HG03064 (cell line): ENCODE data around the gene PNPT1.
"Not testable (repeated sequence)": the region's sequence is repeated elsewhere in the genome, so short reads cannot be mapped to it uniquely, and the experiment has no call there.

Experiments
- ATAC-seq: cut with Tn5 transposase; IDR thresholded peaks from one replicate; pipeline ENCODE4 v1.9.1; 2021; ENCODE audit warnings: low read depth; ENCODE audit not compliant: unreplicated experiment

The PNPT1 gene

GRCh38 chr2:55601849-55602248 is 91.8 kb downstream of the PNPT1 start:
- ATAC-seq = no peak

DNA sequence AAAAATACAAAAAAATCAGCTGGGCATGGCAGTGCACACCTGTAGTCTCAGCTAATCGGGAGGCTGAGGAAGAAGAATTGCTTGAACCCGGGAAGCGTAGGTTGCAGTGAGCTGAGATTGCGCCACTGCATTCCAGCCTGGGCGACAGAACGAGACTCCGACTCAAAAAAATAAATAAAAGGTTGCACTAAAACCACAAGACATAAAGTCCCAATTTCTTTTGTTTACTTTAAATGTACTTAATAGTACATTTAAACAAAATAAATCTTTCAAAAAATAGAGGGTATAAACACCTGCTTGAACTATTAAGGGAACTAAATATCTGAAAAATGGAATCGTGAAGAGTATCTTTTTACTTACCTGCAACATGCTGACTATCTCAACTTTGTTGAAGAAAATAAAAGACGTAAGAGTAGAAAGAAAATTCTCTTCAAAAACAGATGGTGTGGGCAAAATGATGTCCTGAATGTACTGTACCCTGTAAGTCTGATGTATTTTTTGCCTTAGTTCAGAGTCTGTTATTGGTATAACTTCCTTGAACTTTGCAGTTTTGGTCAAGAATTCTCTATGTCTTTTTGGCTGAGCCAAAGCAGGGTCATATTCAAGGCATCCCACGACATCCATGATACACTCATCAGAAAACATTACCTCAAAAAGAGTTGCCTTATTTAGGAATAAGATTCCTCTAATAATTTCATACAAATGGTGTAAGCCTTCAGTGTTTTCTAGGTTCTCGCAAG is 95.4 kb downstream of the PNPT1 start:
- ATAC-seq = no peak

DNA sequence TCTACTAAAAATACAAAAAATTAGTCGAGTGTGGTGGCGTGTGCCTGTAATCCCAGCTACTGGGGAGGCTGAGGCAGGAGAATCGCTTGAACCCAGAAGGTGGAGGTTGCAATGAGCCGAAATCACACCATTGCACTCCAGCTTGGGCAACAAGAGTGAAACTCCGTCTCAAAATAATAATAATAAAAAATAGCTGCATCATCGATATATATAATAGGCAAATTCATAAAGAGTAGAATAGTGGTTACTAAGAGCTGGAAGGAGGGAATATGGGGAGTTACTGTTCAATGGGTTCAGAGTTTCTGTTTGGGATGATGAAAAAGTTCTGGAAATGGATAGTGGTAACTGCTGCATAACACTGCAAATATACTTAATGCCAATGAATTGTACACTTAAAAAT is 96.8 kb downstream of the PNPT1 start:
- not testable (repeated sequence) for ATAC-seq

DNA sequence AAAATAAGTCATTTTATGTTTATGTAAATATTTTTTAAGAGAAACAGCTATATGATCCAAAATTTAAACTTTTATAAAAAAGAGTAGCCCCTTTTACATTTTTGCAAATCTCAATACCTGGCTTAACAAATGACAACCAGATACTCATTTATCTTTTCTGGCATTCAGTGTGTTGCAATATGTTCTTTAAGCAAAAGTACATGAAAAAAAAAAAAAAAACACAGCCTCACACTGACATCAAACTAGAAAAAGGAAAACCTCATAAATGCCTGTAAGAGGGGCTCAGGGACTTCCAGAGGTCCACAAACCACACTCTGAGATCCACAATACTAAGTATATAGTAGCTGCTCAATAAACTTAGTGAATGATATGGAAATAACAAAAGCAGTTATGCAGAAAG is 98.1 kb downstream of the PNPT1 start:
- no peak for ATAC-seq

- ATAC-seq = no peak
These were observed 101.5 kb downstream of the PNPT1 start for GRCh38 chr2:55592130-55592529.

GRCh38 chr2:55590810-55591440 is 102.7 kb downstream of the PNPT1 start:
- ATAC-seq = no peak

- ATAC-seq = no peak
These were observed 108.1 kb downstream of the PNPT1 start for GRCh38 chr2:55585451-55586080.
